Stimulated activated naive CD8-positive, alpha-beta T cell treated with anti-CD3 and anti-CD28 coated beads, Interleukin-15, amount 100 ng/mL, for 72 hours (primary cell): ENCODE measurements around the gene UBA1.

ENCODE experiments used
- ATAC-seq: fragments of 150-1000 bp; cut with Tn5 transposase; 2 replicates; pipeline ENCODE4 v1.10.0; 2021; ENCODE audit warnings: mild to moderate bottlenecking, moderate library complexity
- DNase-seq, 2 donors: peaks; one replicate each; pipeline ENCODE4 v3.0.0; 2021 to 2022
- H3K27ac Mint-ChIP-seq, 2 donors: one replicate each; pipeline ENCODE4 v1.8.0; 2022; ENCODE audit warnings: mild to moderate bottlenecking in 2 of 2, mixed read lengths in 2 of 2, moderate library complexity in 2 of 2
- H3K27me3 Mint-ChIP-seq: one replicate; pipeline ENCODE4 v1.8.0; 2022; ENCODE audit warnings: mixed read lengths
- H3K4me1 Mint-ChIP-seq: one replicate; pipeline ENCODE4 v1.8.0; 2022; ENCODE audit warnings: mild to moderate bottlenecking, mixed read lengths
- H3K4me3 Mint-ChIP-seq, 2 donors: one replicate each; pipeline ENCODE4 v1.8.0; 2022; ENCODE audit warnings: mild to moderate bottlenecking in 2 of 2, mixed read lengths in 2 of 2, moderate library complexity in 1 of 2
- H3K9me3 Mint-ChIP-seq, 2 donors: one replicate each; pipeline ENCODE4 v1.8.0; 2022; ENCODE audit warnings: mixed read lengths in 2 of 2

UBA1 gene

GRCh38 chrX:47210661-47211425, 17.2 kb downstream of the UBA1 start:
- DNase-seq (no peak), ATAC-seq (no peak)
- Mint-ChIP-seq H3K4me3 (no peak overlapping the region), H3K27ac (no peak overlapping the region), H3K27me3 (no peaks in the 10 kb centered on the region), H3K9me3 (no peaks in the 10 kb centered on the region), H3K4me1 (peaks cover 8% of the 10 kb centered on the region)

GRCh38 chrX:47212381-47213293, 19.0 kb downstream of the UBA1 start:
- H3K9me3 Mint-ChIP-seq: no peaks in the 10 kb centered on the region
- peak overlapping the region; percentile 70 to 76 for H3K27ac Mint-ChIP-seq
- DNase-seq: no peak
- H3K4me3 Mint-ChIP-seq: no peak overlapping the region
- no peaks in the 10 kb centered on the region for H3K27me3 Mint-ChIP-seq
- no peak for ATAC-seq
- peaks cover 18% of the 10 kb centered on the region for H3K4me1 Mint-ChIP-seq

GRCh38 chrX:47214435-47215077, 20.9 kb downstream of the UBA1 start:
- no peak for DNase-seq
- no peak for ATAC-seq
- H3K9me3 Mint-ChIP-seq: no peaks in the 10 kb centered on the region
- H3K4me3 Mint-ChIP-seq: no peak overlapping the region
- H3K4me1 Mint-ChIP-seq: peaks cover 23% of the 10 kb centered on the region
- no peak overlapping the region for H3K27ac Mint-ChIP-seq
- H3K27me3 Mint-ChIP-seq: no peaks in the 10 kb centered on the region

- DNase-seq (no peak), ATAC-seq (no peak)
- H3K27ac Mint-ChIP-seq: peak overlapping the region in 1 of 2 donors; percentile 28
- H3K27me3 Mint-ChIP-seq: no peaks in the 10 kb centered on the region
- H3K4me1 Mint-ChIP-seq: peaks cover 32% of the 10 kb centered on the region
- no peaks in the 10 kb centered on the region for H3K9me3 Mint-ChIP-seq
- no peak overlapping the region for H3K4me3 Mint-ChIP-seq
Measured at GRCh38 chrX:47215291-47215900, 21.8 kb downstream of the UBA1 start.

- no peaks in the 10 kb centered on the region for H3K9me3 Mint-ChIP-seq
- ATAC-seq: no peak
- H3K27me3 Mint-ChIP-seq: no peaks in the 10 kb centered on the region
- H3K4me3 Mint-ChIP-seq: peak overlapping the region in 1 of 2 donors; percentile 92
- no peak for DNase-seq
- peak overlapping the region in 1 of 2 donors; percentile 91 for H3K27ac Mint-ChIP-seq
- H3K4me1 Mint-ChIP-seq: peaks cover 39% of the 10 kb centered on the region
Measured at GRCh38 chrX:47216393-47216925, 22.8 kb downstream of the UBA1 start.

GRCh38 chrX:47217121-47217851, 23.7 kb downstream of the UBA1 start:
- H3K4me3 Mint-ChIP-seq: peak overlapping the region; percentile 92 to 93
- no peaks in the 10 kb centered on the region for H3K9me3 Mint-ChIP-seq
- H3K27ac Mint-ChIP-seq: peak overlapping the region; percentile 91 to 98
- ATAC-seq (no peak), DNase-seq (peak in 1 of 2 donors; percentile 10)
- no peaks in the 10 kb centered on the region for H3K27me3 Mint-ChIP-seq
- H3K4me1 Mint-ChIP-seq: peaks cover 47% of the 10 kb centered on the region

GRCh38 chrX:47217852-47218279, 24.2 kb downstream of the UBA1 start:
- DNase-seq (peak; percentile 91 to 97), ATAC-seq (peak; percentile 90)
- Mint-ChIP-seq H3K9me3 (no peaks in the 10 kb centered on the region), H3K4me1 (peaks cover 50% of the 10 kb centered on the region), H3K4me3 (peak overlapping the region; percentile 92 to 93), H3K27me3 (no peaks in the 10 kb centered on the region), H3K27ac (peak overlapping the region; percentile 99 to 100)

GRCh38 chrX:47218280-47218919, 24.8 kb downstream of the UBA1 start, which contains the start of gene CDK16:
TSS of gene CDK16 (plus strand) at chrX:47218681. CDS start at chrX:47223558, 4,877 bp downstream.
- Mint-ChIP-seq H3K27me3 (no peaks in the 10 kb centered on the region), H3K9me3 (no peaks in the 10 kb centered on the region), H3K4me3 (peak within 1 kb of the TSS; percentile 93 to 94), H3K4me1 (peaks cover 50% of the 10 kb centered on the region), H3K27ac (peak within 1 kb of the TSS; percentile 99 to 100)
- ATAC-seq (peak; percentile 62), DNase-seq (peak; percentile 71 to 79)

GRCh38 chrX:47218920-47219815, 25.5 kb downstream of the UBA1 start:
- DNase-seq (peak; percentile 27 to 50), ATAC-seq (no peak)
- no peaks in the 10 kb centered on the region for H3K27me3 Mint-ChIP-seq
- H3K27ac Mint-ChIP-seq: peak overlapping the region; percentile 94 to 97
- H3K4me1 Mint-ChIP-seq: peaks cover 55% of the 10 kb centered on the region
- H3K4me3 Mint-ChIP-seq: peak overlapping the region; percentile 93 to 94
- no peaks in the 10 kb centered on the region for H3K9me3 Mint-ChIP-seq

GRCh38 chrX:47221756-47222155, 28.1 kb downstream of the UBA1 start:
- DNase-seq (no peak), ATAC-seq (no peak)
- Mint-ChIP-seq H3K27me3 (no peaks in the 10 kb centered on the region), H3K27ac (peak overlapping the region in 1 of 2 donors; percentile 91), H3K4me1 (peaks cover 46% of the 10 kb centered on the region), H3K9me3 (no peaks in the 10 kb centered on the region), H3K4me3 (no peak overlapping the region)

GRCh38 chrX:47222751-47223350, 29.2 kb downstream of the UBA1 start:
- Mint-ChIP-seq H3K4me1 (peaks cover 38% of the 10 kb centered on the region), H3K27me3 (no peaks in the 10 kb centered on the region), H3K9me3 (no peaks in the 10 kb centered on the region), H3K27ac (no peak overlapping the region), H3K4me3 (no peak overlapping the region)
- no peak for DNase-seq
- ATAC-seq: no peak

GRCh38 chrX:47223476-47224250, 30.0 kb downstream of the UBA1 start:
- H3K9me3 Mint-ChIP-seq: no peaks in the 10 kb centered on the region
- peaks cover 38% of the 10 kb centered on the region for H3K4me1 Mint-ChIP-seq
- no peaks in the 10 kb centered on the region for H3K27me3 Mint-ChIP-seq
- peak overlapping the region; percentile 59 to 87 for H3K27ac Mint-ChIP-seq
- no peak overlapping the region for H3K4me3 Mint-ChIP-seq
- no peak for DNase-seq
- ATAC-seq: no peak
